Measurements from ENCODE around the gene HFM1.
"Not testable (repeated sequence)": the region's sequence is repeated elsewhere in the genome, so short reads cannot be mapped to it uniquely, and the experiment has no call there.

HFM1 gene

GRCh38 chr1:91439016-91439415, 34.4 kb upstream of the HFM1 start:
- Histone ChIP-seq H3K9me2 (replicated peaks; ENCODE audit: low read depth, low read length) (no peaks in the 10 kb centered on the region), H3K4me1 (ENCODE audit: insufficient read depth, low read length, poor library complexity, severe bottlenecking) (no peaks in the 10 kb centered on the region)

GRCh38 chr1:91428182-91428798, 23.7 kb upstream of the HFM1 start:
- no peaks in the 10 kb centered on the region for H3K79me2 ChIP-seq (ENCODE audit: insufficient read depth, low read length)
- H3K4me1 ChIP-seq (ENCODE audit: insufficient read depth, low read length, poor library complexity, severe bottlenecking): no peaks in the 10 kb centered on the region
- no peak overlapping the region for H3K9ac ChIP-seq (ENCODE audit: low read depth, low read length, poor library complexity, severe bottlenecking)
- no peaks in the 10 kb centered on the region for H3K27me3 ChIP-seq (ENCODE audit: insufficient read depth, low read length, poor library complexity, severe bottlenecking)
- no peak overlapping the region for H3K4me2 ChIP-seq (ENCODE audit: low read depth, low read length, poor library complexity, severe bottlenecking)
- no peaks in the 10 kb centered on the region for H4K20me1 ChIP-seq (ENCODE audit: insufficient read depth, low read length, poor library complexity, severe bottlenecking)
- no peak for TF ChIP-seq CTCF (conservative IDR thresholded peaks at IDR 0.05; ENCODE audit: low read length)
- no peak for TF ChIP-seq EZH2phosphoT487 (IDR thresholded peaks at IDR 0.05; ENCODE audit: borderline replicate concordance)
- no peak overlapping the region for H2AFZ ChIP-seq (ENCODE audit: low read length)
- no peak overlapping the region for H3K4me3 ChIP-seq (ENCODE audit: low read length, poor library complexity, severe bottlenecking)
- H3K36me3 ChIP-seq (ENCODE audit: insufficient read depth, low read length): no peaks in the 10 kb centered on the region
- H3K9me3 ChIP-seq (ENCODE audit: insufficient read depth, low read depth, low read length): no peaks in the 10 kb centered on the region
- H3F3A ChIP-seq (ENCODE audit: low read depth): no peaks in the 10 kb centered on the region
- H3K9me2 ChIP-seq (replicated peaks; ENCODE audit: low read depth, low read length): no peaks in the 10 kb centered on the region

More at GRCh38 chr1:91439016-91439415, 34.4 kb upstream of the HFM1 start:
- Histone ChIP-seq H3K9ac (ENCODE audit: low read depth, low read length, poor library complexity, severe bottlenecking) (no peak overlapping the region), H3F3A (ENCODE audit: low read depth) (no peaks in the 10 kb centered on the region), H3K4me2 (ENCODE audit: low read depth, low read length, poor library complexity, severe bottlenecking) (no peak overlapping the region), H3K36me3 (ENCODE audit: insufficient read depth, low read length) (no peaks in the 10 kb centered on the region), H3K4me3 (ENCODE audit: low read length, poor library complexity, severe bottlenecking) (no peak overlapping the region), H2AFZ (ENCODE audit: low read length) (no peak overlapping the region), H3K79me2 (ENCODE audit: insufficient read depth, low read length) (no peaks in the 10 kb centered on the region), H3K9me3 (ENCODE audit: insufficient read depth, low read depth, low read length) (no peaks in the 10 kb centered on the region), H4K20me1 (ENCODE audit: insufficient read depth, low read length, poor library complexity, severe bottlenecking) (no peaks in the 10 kb centered on the region), H3K27me3 (ENCODE audit: insufficient read depth, low read length, poor library complexity, severe bottlenecking) (no peaks in the 10 kb centered on the region)
- TF ChIP-seq EZH2phosphoT487 (IDR thresholded peaks at IDR 0.05; ENCODE audit: borderline replicate concordance) (no peak), CTCF (conservative IDR thresholded peaks at IDR 0.05; ENCODE audit: low read length) (no peak)

DNA sequence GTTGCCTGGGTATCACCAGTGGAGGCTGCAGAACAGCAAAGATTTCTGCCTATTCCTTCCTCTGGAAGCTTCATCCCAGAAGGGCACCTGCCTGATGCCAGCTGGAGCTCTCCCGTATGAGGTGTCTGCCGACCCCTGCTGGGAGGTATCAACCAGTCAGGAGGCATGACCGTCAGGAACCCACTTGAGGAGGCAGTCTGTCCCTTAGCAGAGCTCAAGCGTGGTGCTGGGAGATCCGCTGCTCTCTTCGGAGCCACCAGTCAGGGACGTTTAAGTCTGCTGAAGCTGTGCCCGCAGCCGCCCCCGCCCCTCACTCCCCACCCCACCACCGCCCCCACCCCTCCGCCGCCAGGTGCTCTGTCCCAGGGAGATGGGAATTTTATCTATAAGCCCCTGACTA, 23.1 kb upstream of the HFM1 start:
- Histone ChIP-seq H3K79me2 (ENCODE audit: insufficient read depth, low read length) (no peaks in the 10 kb centered on the region), H3K9me3 (ENCODE audit: insufficient read depth, low read depth, low read length) (no peaks in the 10 kb centered on the region), H3K9ac (ENCODE audit: low read depth, low read length, poor library complexity, severe bottlenecking) (no peak overlapping the region), H4K20me1 (ENCODE audit: insufficient read depth, low read length, poor library complexity, severe bottlenecking) (no peaks in the 10 kb centered on the region), H3K4me2 (ENCODE audit: low read depth, low read length, poor library complexity, severe bottlenecking) (no peak overlapping the region), H3K36me3 (ENCODE audit: insufficient read depth, low read length) (no peaks in the 10 kb centered on the region), H2AFZ (ENCODE audit: low read length) (no peak overlapping the region), H3K27me3 (ENCODE audit: insufficient read depth, low read length, poor library complexity, severe bottlenecking) (no peaks in the 10 kb centered on the region), H3K4me1 (ENCODE audit: insufficient read depth, low read length, poor library complexity, severe bottlenecking) (no peaks in the 10 kb centered on the region), H3F3A (ENCODE audit: low read depth) (no peaks in the 10 kb centered on the region), H3K4me3 (ENCODE audit: low read length, poor library complexity, severe bottlenecking) (no peak overlapping the region), H3K9me2 (replicated peaks; ENCODE audit: low read depth, low read length) (no peaks in the 10 kb centered on the region)
- TF ChIP-seq EZH2phosphoT487 (IDR thresholded peaks at IDR 0.05; ENCODE audit: borderline replicate concordance) (no peak), CTCF (conservative IDR thresholded peaks at IDR 0.05; ENCODE audit: low read length) (no peak)

DNA sequence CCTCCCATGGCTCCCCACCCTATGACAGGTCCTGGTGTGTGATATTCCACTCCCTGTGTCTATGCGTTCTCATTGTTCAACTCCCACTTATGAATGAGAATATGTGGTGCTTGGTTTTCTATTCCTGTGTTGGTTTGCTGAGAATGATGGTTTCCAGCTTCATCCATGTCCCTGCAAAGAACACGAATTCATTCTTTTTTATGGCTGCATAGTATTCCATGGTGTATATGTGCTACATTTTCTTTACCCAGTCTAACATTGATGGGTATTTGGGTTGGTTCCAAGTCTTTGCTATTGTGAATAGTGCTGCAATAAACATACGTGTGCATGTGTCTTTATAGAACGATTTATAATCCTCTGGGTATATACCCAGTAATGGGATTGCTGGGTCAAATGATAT, 17.9 kb upstream of the HFM1 start:
- not testable (repeated sequence) for H3K9me2 ChIP-seq (replicated peaks; ENCODE audit: low read depth, low read length); H3K4me3 ChIP-seq (ENCODE audit: low read length, poor library complexity, severe bottlenecking); H2AFZ ChIP-seq (ENCODE audit: low read length); H3F3A ChIP-seq (ENCODE audit: low read depth); H3K9me3 ChIP-seq (ENCODE audit: insufficient read depth, low read depth, low read length); H4K20me1 ChIP-seq (ENCODE audit: insufficient read depth, low read length, poor library complexity, severe bottlenecking); H3K27me3 ChIP-seq (ENCODE audit: insufficient read depth, low read length, poor library complexity, severe bottlenecking); H3K9ac ChIP-seq (ENCODE audit: low read depth, low read length, poor library complexity, severe bottlenecking); H3K4me1 ChIP-seq (ENCODE audit: insufficient read depth, low read length, poor library complexity, severe bottlenecking); H3K79me2 ChIP-seq (ENCODE audit: insufficient read depth, low read length); H3K36me3 ChIP-seq (ENCODE audit: insufficient read depth, low read length); H3K4me2 ChIP-seq (ENCODE audit: low read depth, low read length, poor library complexity, severe bottlenecking)

Data from Loucy (cell line).